ENCODE results near the gene DLEC1.
A peak's percentile ranks its signal among the peaks of the same experiment; 100 is the strongest.
"Not testable (repeated sequence)": the region's sequence is repeated elsewhere in the genome, so short reads cannot be mapped to it uniquely, and the experiment has no call there.

DLEC1 gene

GRCh38 chr3:38154625-38155255 lies 115.7 kb downstream of the DLEC1 start:
- DNase-seq (ENCODE audit: low read depth in 3 of 3) = no peak

DNA sequence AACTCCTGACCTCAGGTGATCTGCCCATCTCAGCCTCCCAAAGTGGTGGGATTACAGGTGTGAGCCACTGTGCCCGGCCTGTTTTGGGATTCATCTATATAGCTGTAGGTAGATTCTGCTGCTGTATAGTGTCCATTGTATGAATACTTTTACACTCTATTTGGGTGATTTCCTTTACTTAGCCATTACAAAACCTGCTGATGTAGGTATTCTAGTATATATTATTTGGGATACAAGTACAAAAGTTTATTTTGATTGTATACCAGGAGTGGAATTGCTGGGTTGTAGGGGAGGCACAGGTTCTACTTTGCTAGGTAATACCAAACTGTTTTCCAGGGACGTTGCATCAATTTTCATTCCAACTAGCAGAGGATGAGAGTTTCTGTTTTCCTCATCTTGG lies 116.8 kb downstream of the DLEC1 start:
- DNase-seq (ENCODE audit: low read depth in 3 of 3) = no peak

DNA sequence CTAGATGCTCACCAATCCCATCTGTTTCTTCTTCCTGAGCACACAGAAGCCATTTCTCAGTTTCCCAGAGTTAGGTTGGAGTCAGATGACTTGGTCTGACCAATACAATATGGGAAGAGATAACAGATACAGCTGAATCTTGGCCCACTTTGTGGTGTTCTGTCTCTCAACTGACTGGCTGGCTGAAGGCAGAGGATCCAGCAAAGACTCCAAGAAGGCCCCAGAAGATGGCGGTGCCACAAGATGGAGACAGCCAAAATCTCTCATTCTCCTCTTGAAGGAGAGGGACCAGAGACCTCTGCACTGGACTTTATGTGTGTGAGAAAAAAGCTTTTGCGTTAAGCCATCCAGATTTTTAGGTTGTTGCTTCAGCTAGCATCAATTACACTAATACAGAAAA lies 118.1 kb downstream of the DLEC1 start:
- no peak for DNase-seq (ENCODE audit: low read depth in 3 of 3)

- DNase-seq (ENCODE audit: low read depth in 3 of 3) = no peak
These were observed 118.6 kb downstream of the DLEC1 start for GRCh38 chr3:38157595-38157994.

GRCh38 chr3:38158472-38158871 lies 119.5 kb downstream of the DLEC1 start:
- DNase-seq (ENCODE audit: low read depth in 3 of 3) = no peak

- DNase-seq (ENCODE audit: low read depth in 3 of 3) = not testable (repeated sequence)
These were observed 121.7 kb downstream of the DLEC1 start for GRCh38 chr3:38160704-38161103.

DNA sequence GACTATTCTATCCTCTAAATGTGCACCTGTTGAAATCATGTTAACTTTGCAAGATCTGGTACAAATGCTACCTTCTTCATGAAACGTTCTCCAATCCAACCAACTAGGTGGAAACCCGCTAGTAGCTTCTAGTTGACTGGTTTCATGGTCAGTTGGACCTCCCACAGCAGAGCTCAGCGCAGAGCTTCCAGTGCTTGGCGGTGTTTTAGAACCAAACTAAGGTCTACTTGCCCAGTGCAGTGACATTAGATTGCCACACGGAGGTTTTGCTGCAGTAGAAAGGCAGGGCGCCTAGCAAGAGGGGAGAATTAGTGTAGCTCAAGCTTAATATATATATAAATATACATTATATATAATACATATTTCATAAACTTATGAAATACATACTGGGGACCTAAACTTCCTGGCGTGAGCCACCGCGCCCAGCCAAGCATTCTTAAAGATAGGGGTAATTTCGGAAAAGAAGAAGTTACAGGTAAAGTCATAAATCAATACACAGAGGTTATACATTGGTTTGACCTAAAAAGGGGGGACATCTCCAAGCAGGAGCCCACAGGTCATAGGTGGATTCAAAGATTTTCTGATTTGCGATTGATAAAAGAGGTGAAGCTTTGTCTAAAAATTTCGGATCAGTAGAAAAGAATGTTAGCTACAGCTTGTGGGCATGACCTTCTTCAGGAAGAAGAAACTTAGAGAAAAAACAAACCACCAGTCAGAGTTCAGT lies 124.3 kb downstream of the DLEC1 start:
- DNase-seq (ENCODE audit: low read depth in 3 of 3) = no peak

DNA sequence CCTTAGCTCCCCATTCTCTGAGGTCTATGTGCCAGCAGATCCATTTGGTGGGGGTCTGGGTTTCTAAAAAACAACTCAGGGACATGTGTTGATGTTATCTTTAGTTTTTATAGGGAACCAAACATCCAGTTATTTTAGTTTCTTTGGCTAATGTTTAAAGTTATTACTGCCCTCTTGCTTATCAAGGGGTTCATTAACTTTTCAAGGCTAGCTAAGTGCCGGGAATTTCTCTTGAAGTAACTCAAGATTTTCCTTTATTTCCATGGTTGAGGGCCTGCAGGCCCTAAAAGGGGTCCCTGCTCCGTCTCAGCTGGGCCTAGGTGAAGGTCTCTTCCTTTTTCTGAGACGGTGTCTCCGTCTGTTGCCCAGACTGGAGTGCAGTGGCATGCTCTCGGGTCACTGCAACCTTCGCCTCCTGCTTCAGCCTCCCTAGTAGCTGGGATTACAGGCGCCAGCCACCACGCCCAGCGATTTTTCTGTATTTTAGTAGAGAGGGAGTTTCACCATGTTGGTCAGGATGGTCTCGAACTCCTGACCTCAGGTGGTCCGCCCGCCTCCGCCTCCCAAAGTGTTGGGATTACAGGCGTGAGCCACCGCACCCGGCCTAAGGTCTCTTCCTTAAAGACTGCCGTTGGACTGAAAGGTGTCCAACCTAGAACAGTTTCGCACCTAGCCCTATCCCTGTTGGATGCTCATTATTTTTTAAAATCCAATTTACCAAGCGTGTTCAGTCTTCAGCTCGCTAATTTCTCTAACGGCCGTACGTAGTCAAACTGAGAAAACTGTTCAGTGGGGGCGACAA lies 125.0 kb downstream of the DLEC1 start:
- no peak for DNase-seq (ENCODE audit: low read depth in 3 of 3)

GRCh38 chr3:38164643-38164951 lies 125.6 kb downstream of the DLEC1 start:
- DNase-seq (ENCODE audit: low read depth in 3 of 3) = no peak

- DNase-seq (ENCODE audit: low read depth in 3 of 3) = peak; percentile 92 to 95 (median 94)
These were observed 126.1 kb downstream of the DLEC1 start, which contains the start of gene OXSR1 for GRCh38 chr3:38164952-38165721. Gene OXSR1, plus strand, starts transcription at chr3:38165537. Its CDS starts 340 bp downstream, at chr3:38165877.

- peak in 1 of 3 experiments; percentile 14 for DNase-seq (ENCODE audit: low read depth in 3 of 3)
These were observed 126.8 kb downstream of the DLEC1 start for GRCh38 chr3:38165722-38166387.

- no peak for DNase-seq (ENCODE audit: low read depth in 3 of 3)
These were observed 128.6 kb downstream of the DLEC1 start for GRCh38 chr3:38167591-38167990.

DNA sequence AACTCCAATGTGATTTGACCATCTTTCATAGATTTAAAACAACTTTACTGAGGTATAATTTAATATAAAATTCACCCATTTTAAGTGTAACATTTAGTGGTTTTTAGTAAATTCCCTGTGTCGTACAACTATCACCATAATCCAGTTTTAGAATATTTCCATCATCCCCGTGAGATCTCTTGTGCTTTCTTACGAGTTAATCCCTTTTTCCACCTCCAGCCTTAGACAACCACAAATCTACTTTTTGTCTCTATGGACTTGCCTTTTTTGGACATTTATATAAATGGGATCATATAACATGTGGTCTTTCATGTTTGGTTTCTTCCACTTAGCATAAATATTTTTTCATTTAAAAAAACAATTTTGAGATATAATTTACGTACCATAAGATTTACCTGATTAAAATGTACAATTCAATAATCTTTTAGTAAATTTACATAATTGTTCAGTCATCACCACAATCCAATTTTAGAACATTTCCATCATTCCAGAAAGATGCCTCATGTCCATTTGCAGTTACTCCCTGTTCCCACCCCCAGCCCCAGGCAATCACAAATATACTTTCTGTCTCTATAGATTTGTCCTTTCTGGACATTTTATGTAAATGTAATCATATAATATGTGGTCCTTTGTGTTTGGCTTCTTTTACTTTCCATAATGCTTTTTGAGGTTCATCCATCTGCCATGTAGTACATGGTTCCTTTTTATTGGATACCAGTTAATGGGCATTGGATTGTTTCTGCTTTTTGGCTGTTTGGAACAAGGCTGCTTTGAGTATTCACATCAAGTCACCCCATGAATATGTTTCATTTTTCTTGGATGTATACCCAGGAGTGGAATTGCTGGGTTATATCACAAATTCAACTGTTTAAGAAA lies 129.4 kb downstream of the DLEC1 start:
- DNase-seq (ENCODE audit: low read depth in 3 of 3) = no peak

- DNase-seq (ENCODE audit: low read depth in 3 of 3) = no peak
These were observed 130.0 kb downstream of the DLEC1 start for GRCh38 chr3:38169027-38169317.

GRCh38 chr3:38170722-38171121 lies 131.7 kb downstream of the DLEC1 start:
- DNase-seq (ENCODE audit: low read depth in 3 of 3) = no peak

GRCh38 chr3:38171622-38172021 lies 132.6 kb downstream of the DLEC1 start:
- no peak for DNase-seq (ENCODE audit: low read depth in 3 of 3)
